IMR-90 (cell line): Measurements from ENCODE around the gene ARGLU1. TPM values are rescaled to one million over a fixed set of nuclear protein-coding genes. Genes with fewer than 3 reads are reported as not detected.

Experiments used
- ATAC-seq: fragments of 200-7000 bp; cut with Tn5 transposase; 2 replicates; pipeline ENCODE4 v1.9.1; 2020; ENCODE audit warnings: low read depth, mild to moderate bottlenecking, moderate library complexity
- BruUV-seq: library from RNA; stranded (reverse); fragments of 400-500 nt; replicated peaks from 2 replicates; lab custom pipeline; 2021; lab: Mats Ljungman, UMichigan
- CTCF ChIA-PET: fragments of 300-600 bp; formaldehyde crosslinking; extraction: SDS; loops from one replicate; lab custom pipeline; 2021; ENCODE audit warnings: antibody characterized with exemption; lab: Yijun Ruan, JAX
- POLR2A ChIA-PET: fragments of 300-600 bp; sonication (Branson Sonifier 250); formaldehyde crosslinking; loops from one replicate; lab custom pipeline; 2022; ENCODE audit warnings: antibody characterized with exemption; ENCODE audit not compliant: unreplicated experiment; lab: Charles Lee
- DNase-seq: peaks from one replicate; pipeline ENCODE4 v3.0.0; 2013
- H2AFZ ChIP-seq: replicated peaks from 2 replicates; pipeline ENCODE3; 2013; ENCODE audit warnings: low read length, mild to moderate bottlenecking; ENCODE audit not compliant: poor library complexity
- H2AK5ac ChIP-seq: 2 replicates; pipeline ENCODE4 v1.6.1; 2013; ENCODE audit warnings: low read depth, low read length, inconsistent platforms
- H2AK9ac ChIP-seq: replicated peaks from 2 replicates; pipeline ENCODE3; 2013; ENCODE audit warnings: mild to moderate bottlenecking, low read depth, low read length, moderate library complexity; ENCODE audit not compliant: poor library complexity
- H2BK120ac ChIP-seq: 2 replicates; pipeline ENCODE4 v1.6.1; 2013; ENCODE audit warnings: low read depth, low read length, inconsistent platforms
- H2BK15ac ChIP-seq: 3 replicates; pipeline ENCODE4 v1.6.1; 2013; ENCODE audit warnings: low read depth, low read length, inconsistent platforms
- H2BK20ac ChIP-seq: 2 replicates; pipeline ENCODE4 v1.6.1; 2013; ENCODE audit warnings: low read depth, mild to moderate bottlenecking, inconsistent platforms, low read length, moderate library complexity
- H2BK5ac ChIP-seq: 2 replicates; pipeline ENCODE4 v1.6.1; 2013; ENCODE audit warnings: mild to moderate bottlenecking, low read depth, low read length, inconsistent platforms; ENCODE audit not compliant: poor library complexity, severe bottlenecking
- H3K14ac ChIP-seq: replicated peaks from 2 replicates; pipeline ENCODE4 v1.6.1; 2013; ENCODE audit warnings: low read depth, low read length, inconsistent platforms
- H3K18ac ChIP-seq: 2 replicates; pipeline ENCODE4 v1.6.1; 2013; ENCODE audit warnings: low read depth, low read length, control low read depth
- H3K23ac ChIP-seq: 2 replicates; pipeline ENCODE4 v1.6.1; 2013; ENCODE audit warnings: low read depth, low read length, inconsistent platforms
- H3K27ac ChIP-seq: 2 replicates; pipeline ENCODE4 v1.5.1; 2013; ENCODE audit warnings: mild to moderate bottlenecking, control low read depth, low read length; ENCODE audit not compliant: insufficient read depth
- H3K27me3 ChIP-seq: 2 replicates; pipeline ENCODE4 v1.6.1; 2013; ENCODE audit warnings: low read length; ENCODE audit not compliant: control insufficient read depth, insufficient read depth
- H3K36me3 ChIP-seq: 2 replicates; pipeline ENCODE4 v1.6.1; 2013; ENCODE audit warnings: low read length, mixed read lengths; ENCODE audit not compliant: control insufficient read depth, insufficient read depth
- H3K4ac ChIP-seq: 2 replicates; pipeline ENCODE4 v1.6.1; 2013; ENCODE audit warnings: low read depth, low read length, inconsistent platforms
- H3K4me1 ChIP-seq: 2 replicates; pipeline ENCODE4 v1.6.1; 2013; ENCODE audit warnings: low read length, mixed read lengths; ENCODE audit not compliant: control insufficient read depth, insufficient read depth
- H3K4me2 ChIP-seq: 2 replicates; pipeline ENCODE4 v1.6.1; 2013; ENCODE audit warnings: low read depth, mild to moderate bottlenecking, control low read depth, low read length, moderate library complexity
- H3K4me3 ChIP-seq: 2 replicates; pipeline ENCODE4 v1.5.1; 2013; ENCODE audit warnings: low read depth, mild to moderate bottlenecking, control low read depth, low read length, moderate library complexity; ENCODE audit not compliant: insufficient read depth
- H3K56ac ChIP-seq: 2 replicates; pipeline ENCODE4 v1.6.1; 2013; ENCODE audit warnings: low read length, inconsistent platforms; ENCODE audit not compliant: insufficient read depth; ENCODE audit errors: extremely low read depth
- H3K79me1 ChIP-seq, 2 experiments: 2 replicates each; pipeline ENCODE4 v1.6.1; 2013; ENCODE audit warnings: low read length in 2 of 2, inconsistent platforms in 1 of 2, low read depth in 1 of 2
- H3K9ac ChIP-seq: 2 replicates; pipeline ENCODE4 v1.6.1; 2013; ENCODE audit warnings: low read depth, low read length, control low read depth
- H3K9me1 ChIP-seq: 2 replicates; pipeline ENCODE4 v1.6.1; 2013; ENCODE audit warnings: low read length, inconsistent platforms; ENCODE audit not compliant: insufficient read depth
- H3K9me3 ChIP-seq: 2 replicates; pipeline ENCODE4 v1.6.1; 2013; ENCODE audit warnings: low read length; ENCODE audit not compliant: control insufficient read depth, insufficient read depth
- H4K20me1 ChIP-seq: 2 replicates; pipeline ENCODE4 v1.6.1; 2013; ENCODE audit warnings: low read length, inconsistent platforms; ENCODE audit not compliant: insufficient read depth
- H4K5ac ChIP-seq: 2 replicates; pipeline ENCODE4 v1.6.1; 2013; ENCODE audit warnings: mild to moderate bottlenecking, low read depth, low read length, control low read depth
- H4K8ac ChIP-seq, 2 experiments: 2 replicates each; pipeline ENCODE4 v1.6.1; 2013; ENCODE audit warnings: low read depth in 2 of 2, low read length in 2 of 2, control low read depth in 1 of 2, inconsistent platforms in 1 of 2
- H4K91ac ChIP-seq: 2 replicates; pipeline ENCODE4 v1.6.1; 2013; ENCODE audit warnings: low read depth, low read length, inconsistent platforms; ENCODE audit not compliant: insufficient read depth
- NFE2L2 ChIP-seq: fragments of 150-350 bp; IDR thresholded peaks from 2 replicates; pipeline ENCODE4 v1.6.1; 2016; ENCODE audit warnings: low read depth, mild to moderate bottlenecking, low read length
- SMC3 ChIP-seq: fragments of 150-350 bp; IDR thresholded peaks from 2 replicates; pipeline ENCODE4 v1.6.1; 2016; ENCODE audit warnings: low read depth, mild to moderate bottlenecking, antibody characterized with exemption, low read length, moderate library complexity
- WGBS, 2 experiments: methylation state at CpG; one replicate each; pipeline versions ENCODE4 v1.1.5 to v1.1.7; 2013; ENCODE audit warnings: missing lambda C conversion rate in 2 of 2; ENCODE audit not compliant: insufficient read length in 1 of 2; ENCODE audit errors: extremely low coverage in 2 of 2; 5-methylcytosine and 5-hydroxymethylcytosine counted together
- dilution Hi-C: fragments of 300-500 bp; cut with HindIII; formaldehyde crosslinking; loops from one replicate; pipeline ENCODE4 v1.14.3; 2018; ENCODE audit warnings: low sequenced_read_pairs; ENCODE audit not compliant: unreplicated experiment
- in situ Hi-C: fragments of 300-500 bp; cut with MboI; formaldehyde crosslinking; loops from 3 replicates; pipeline ENCODE4 v1.14.3; 2019; ENCODE audit warnings: low sequenced_read_pairs, inconsistent platforms, mixed read lengths
- intact Hi-C: fragments of 100-400 bp; cut with micrococcal nuclease; formaldehyde crosslinking; loops from 2 replicates; pipeline ENCODE4 v1.10.0; 2022
- polyA plus RNA-seq, 3 experiments: library from polyadenylated mRNA; depleted of rRNA; stranded (reverse); fragments of >200 nt; gene quantifications; 2 replicates each; pipeline ENCODE4 v1.2.3, GENCODE V29; 2012; ENCODE audit warnings: low replicate concordance in 1 of 3
- total RNA-seq: library from RNA; depleted of rRNA; stranded (reverse); fragments of >200 nt; gene quantifications from 2 replicates; pipeline ENCODE4 v1.2.3, GENCODE V29; 2012

ARGLU1 gene
- total and polyA plus RNA-seq, 2 of the 4 experiments (the other 2 are of a cell fraction): 11.1 to 51.4 TPM

- ChIA-PET POLR2A (no interaction called here), CTCF (no interaction called here)
- peak overlapping the region; percentile 95 for H3K4me2 ChIP-seq
- no peaks in the 10 kb centered on the region for H3K27me3 ChIP-seq
- H3K4ac ChIP-seq: no peak overlapping the region
- no peak overlapping the region for H3K56ac ChIP-seq
- no peak overlapping the region for H2AK9ac ChIP-seq
- no peak overlapping the region for H3K14ac ChIP-seq
- H2BK20ac ChIP-seq: no peak overlapping the region
- DNase-seq (no peak), ATAC-seq (no peak)
- H3K4me3 ChIP-seq: no peak overlapping the region
- in situ Hi-C loops (no loop called here), dilution Hi-C loops (no loop called here), intact Hi-C loops (loop anchor here (5.0 kb wide), 2 partner anchors 352 to 557 kb away; no protein-coding TSS in a partner anchor)
- H3K4me1 ChIP-seq: peaks cover 18% of the 10 kb centered on the region
- no TSS peak for BruUV-seq
- no peak overlapping the region for H4K5ac ChIP-seq
- H2AFZ ChIP-seq: no peak overlapping the region
- H2BK15ac ChIP-seq: no peak overlapping the region
- H3K9ac ChIP-seq: no peak overlapping the region
- no peak overlapping the region for H3K18ac ChIP-seq
- TF ChIP-seq NFE2L2: no peak
- TF ChIP-seq SMC3: no peak
- H3K27ac ChIP-seq: no peak overlapping the region
- no peak overlapping the region for H2BK5ac ChIP-seq
- H2BK120ac ChIP-seq: no peak overlapping the region
- no CpG with 5 or more reads among the region's 4 CpGs for WGBS, 2 experiments
- H4K8ac ChIP-seq: no peak overlapping the region
- H3K9me1 ChIP-seq: peaks cover 20% of the 10 kb centered on the region
- H3K23ac ChIP-seq: peak overlapping the region; percentile 38; the same call in 1 of the 2 replicates
- peaks cover 75% of the 10 kb centered on the region for H4K20me1 ChIP-seq
- no peaks in the 10 kb centered on the region for H3K9me3 ChIP-seq
- H3K79me1 ChIP-seq: peaks cover 5 to 30% of the 10 kb centered on the region in 2 experiments; a peak in 3 of 4 replicates
- no peaks in the 10 kb centered on the region for H3K36me3 ChIP-seq
- H2AK5ac ChIP-seq: no peak overlapping the region
- H4K91ac ChIP-seq: no peak overlapping the region
Measured at GRCh38 chr13:106565127-106565775, 2.7 kb downstream of the ARGLU1 start.
